Measurements from ENCODE around the gene HBS1L.

DNA sequence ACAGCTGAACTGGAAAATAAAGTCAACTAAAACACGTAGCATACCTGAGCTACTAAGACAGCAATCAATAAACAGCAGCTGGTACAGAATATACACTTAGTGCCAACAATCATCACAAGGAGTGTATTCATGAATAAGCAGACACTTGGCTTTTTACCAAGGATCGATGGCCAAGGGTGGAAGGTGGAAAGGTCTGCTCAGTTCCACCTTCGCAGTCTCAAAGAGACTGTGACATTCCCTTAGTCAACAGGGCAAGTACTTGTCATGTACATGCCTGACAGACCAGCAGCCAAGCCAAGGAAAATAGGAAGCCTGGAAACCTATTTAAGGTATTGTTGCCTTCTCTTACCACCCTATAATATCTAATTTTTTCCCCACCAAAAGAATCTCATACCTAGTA, 21.4 kb downstream of the HBS1L start:
- TF ChIP-seq POLR2A (IDR thresholded peaks at IDR 0.05; ENCODE audit: low read length) (no peak), GATA1 (IDR thresholded peaks at IDR 0.05; ENCODE audit: low read depth, low read length) (no peak)
